ENCODE results near the gene CXCL9. TPM values are rescaled to one million over a fixed set of nuclear protein-coding genes. Genes with fewer than 3 reads are reported as not detected.
"Not testable (repeated sequence)": the region's sequence is repeated elsewhere in the genome, so short reads cannot be mapped to it uniquely, and the experiment has no call there.

CXCL9 gene
- total RNA-seq (not detected), polyA plus RNA-seq (10 to 100 TPM in 1 of 3 donors, 1 to 10 TPM in 1, not detected in 1; 4.9 to 56.9 TPM)

DNA sequence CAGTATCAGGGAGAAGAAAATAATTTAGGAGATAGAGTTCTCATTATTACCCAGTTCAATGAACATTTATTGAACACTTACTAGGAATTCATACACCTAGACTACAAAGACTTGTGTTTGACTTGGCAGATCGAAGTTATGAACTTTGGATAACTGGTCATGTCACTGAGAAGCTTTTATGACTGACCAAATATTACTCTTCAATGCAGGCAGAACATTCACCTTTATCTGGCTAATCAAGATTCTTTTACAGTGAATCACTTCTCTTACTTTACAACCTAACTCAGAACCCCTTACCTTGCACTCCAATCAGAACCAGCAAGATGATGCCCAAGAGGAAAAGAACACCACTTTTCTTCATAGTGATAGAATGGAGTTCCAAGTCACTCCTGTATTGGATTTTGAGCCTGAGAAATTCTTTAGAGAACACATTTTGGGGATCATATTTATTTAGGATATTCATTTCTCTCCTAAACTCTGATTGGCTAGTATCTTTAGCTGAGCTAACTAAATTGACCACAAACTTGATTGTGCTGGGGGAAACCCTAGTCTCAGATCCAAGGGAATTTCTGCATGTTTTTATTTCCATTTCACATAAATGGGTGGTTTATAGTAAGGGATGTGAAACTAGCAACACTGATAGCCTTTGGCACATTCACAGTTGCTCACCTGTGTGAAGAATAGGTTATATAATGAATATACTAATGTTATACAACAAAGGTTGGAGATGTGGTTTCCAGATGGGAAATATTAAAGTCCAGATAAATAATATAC lies at the start of gene CXCL9:
CXCL9 (minus strand) TSS at position 421 of the 774 bp plus-strand sequence; CDS start at position 361, 60 bp downstream.
- intact Hi-C loops (cut with DNase I) = no loop called here
- Histone ChIP-seq H3K36me3 (no peaks in the 10 kb centered on the region), H3K4me1 (peaks cover 0 to 10% (median 9%) of the 10 kb centered on the region in 4 donors), H3K4me3 (no peak within 1 kb of the TSS), H3K27me3 (no peaks in the 10 kb centered on the region), H3K9me3 (no peaks in the 10 kb centered on the region), H3K27ac (no peak within 1 kb of the TSS)
- 23 to 65% methylated on average over 1 of the region's 1 CpG for WGBS, 2 donors
- TF ChIP-seq, protein P1, sequence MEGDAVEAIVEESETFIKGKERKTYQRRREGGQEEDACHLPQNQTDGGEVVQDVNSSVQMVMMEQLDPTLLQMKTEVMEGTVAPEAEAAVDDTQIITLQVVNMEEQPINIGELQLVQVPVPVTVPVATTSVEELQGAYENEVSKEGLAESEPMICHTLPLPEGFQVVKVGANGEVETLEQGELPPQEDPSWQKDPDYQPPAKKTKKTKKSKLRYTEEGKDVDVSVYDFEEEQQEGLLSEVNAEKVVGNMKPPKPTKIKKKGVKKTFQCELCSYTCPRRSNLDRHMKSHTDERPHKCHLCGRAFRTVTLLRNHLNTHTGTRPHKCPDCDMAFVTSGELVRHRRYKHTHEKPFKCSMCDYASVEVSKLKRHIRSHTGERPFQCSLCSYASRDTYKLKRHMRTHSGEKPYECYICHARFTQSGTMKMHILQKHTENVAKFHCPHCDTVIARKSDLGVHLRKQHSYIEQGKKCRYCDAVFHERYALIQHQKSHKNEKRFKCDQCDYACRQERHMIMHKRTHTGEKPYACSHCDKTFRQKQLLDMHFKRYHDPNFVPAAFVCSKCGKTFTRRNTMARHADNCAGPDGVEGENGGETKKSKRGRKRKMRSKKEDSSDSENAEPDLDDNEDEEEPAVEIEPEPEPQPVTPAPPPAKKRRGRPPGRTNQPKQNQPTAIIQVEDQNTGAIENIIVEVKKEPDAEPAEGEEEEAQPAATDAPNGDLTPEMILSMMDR (IDR thresholded peaks at IDR 0.05) = no peak
- TF ChIP-seq EP300 (IDR thresholded peaks at IDR 0.05) (no peak), POLR2AphosphoS5 (IDR thresholded peaks at IDR 0.05) (no peak), POLR2A (IDR thresholded peaks at IDR 0.05) (no peak)
- DNase-seq = no peak

DNA sequence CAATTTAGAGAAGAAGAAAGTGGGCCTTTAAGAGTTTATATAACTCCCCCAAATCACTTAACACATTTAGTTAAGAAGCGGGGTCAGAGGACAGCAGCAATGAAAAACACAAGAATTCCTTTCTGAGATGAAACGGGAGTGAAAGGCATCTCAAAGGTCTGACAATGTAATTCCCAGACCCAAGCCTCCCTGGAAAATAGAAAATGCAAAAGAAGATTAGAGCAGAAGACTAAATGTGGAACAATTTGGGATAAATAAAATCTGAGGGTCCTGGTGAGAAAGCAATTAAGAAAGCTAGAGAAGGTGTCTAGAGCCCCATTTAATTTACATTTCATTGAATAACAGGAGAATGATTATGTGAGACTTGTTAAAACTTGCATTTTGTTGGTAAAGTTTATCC lies 48.1 kb upstream of the CXCL9 start:
- Histone ChIP-seq H3K27ac (no peak overlapping the region), H3K36me3 (no peaks in the 10 kb centered on the region), H3K4me1 (no peaks in the 10 kb centered on the region), H3K4me3 (no peak overlapping the region), H3K9me3 (no peaks in the 10 kb centered on the region), H3K27me3 (peaks cover 0 to 20% (median 0%) of the 10 kb centered on the region in 3 donors)
- TF ChIP-seq EP300 (IDR thresholded peaks at IDR 0.05) = no peak
- TF ChIP-seq, protein P1 (IDR thresholded peaks at IDR 0.05) = no peak
- no peak for TF ChIP-seq POLR2AphosphoS5 (IDR thresholded peaks at IDR 0.05)
- TF ChIP-seq POLR2A (IDR thresholded peaks at IDR 0.05) = no peak
- DNase-seq = no peak
- WGBS, 2 donors = 79 to 88% methylated on average over 2 of the region's 2 CpGs
- intact Hi-C loops (cut with DNase I) = no loop called here

DNA sequence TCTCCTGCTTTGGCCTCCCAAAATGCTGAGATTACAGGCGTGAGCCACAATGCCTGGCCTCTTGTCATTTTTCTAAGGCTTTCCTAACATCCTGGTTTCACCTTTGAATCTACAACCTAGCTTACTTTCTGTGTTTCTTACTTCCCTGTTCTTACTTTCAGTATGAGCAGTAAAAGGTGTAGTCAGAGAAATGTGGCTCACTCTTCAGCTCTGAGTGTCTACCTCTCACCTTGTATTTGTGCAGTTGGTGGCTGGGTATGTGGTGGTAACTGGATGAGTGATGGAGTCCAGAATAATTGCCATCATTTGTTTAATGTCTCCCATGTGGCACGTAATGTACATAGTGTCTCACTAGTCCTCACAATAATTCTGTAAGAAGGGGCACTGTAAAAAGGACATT lies 47.7 kb upstream of the CXCL9 start:
- WGBS, 2 donors = 35 to 48% methylated on average over 2 of the region's 2 CpGs
- Histone ChIP-seq H3K27me3 (peaks cover 0 to 20% (median 0%) of the 10 kb centered on the region in 3 donors), H3K27ac (no peak overlapping the region), H3K9me3 (no peaks in the 10 kb centered on the region), H3K4me3 (no peak overlapping the region), H3K36me3 (no peaks in the 10 kb centered on the region), H3K4me1 (no peaks in the 10 kb centered on the region)
- TF ChIP-seq, protein P1 (IDR thresholded peaks at IDR 0.05) = no peak
- TF ChIP-seq EP300 (IDR thresholded peaks at IDR 0.05) = no peak
- no peak for TF ChIP-seq POLR2AphosphoS5 (IDR thresholded peaks at IDR 0.05)
- no peak for TF ChIP-seq POLR2A (IDR thresholded peaks at IDR 0.05)
- DNase-seq = no peak
- intact Hi-C loops (cut with DNase I) = no loop called here

DNA sequence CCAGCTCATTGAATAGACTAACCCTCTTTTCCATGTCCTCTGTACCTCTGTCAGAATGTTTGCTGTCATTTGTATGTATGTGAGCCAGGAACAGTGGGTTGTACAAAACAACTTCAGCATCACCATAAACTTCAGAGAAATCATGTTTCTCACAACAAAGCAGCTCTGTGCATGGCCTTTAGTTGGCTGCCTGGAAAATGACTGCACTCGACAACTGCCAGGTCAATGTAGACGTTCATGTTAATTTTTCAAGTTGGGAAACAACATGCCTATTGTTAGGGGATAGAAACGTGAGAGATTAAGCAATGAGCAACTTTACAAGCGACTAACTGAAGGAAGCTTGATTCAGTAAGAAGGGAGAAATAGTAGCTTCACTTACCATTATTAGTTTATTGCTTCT lies 46.4 kb upstream of the CXCL9 start:
- TF ChIP-seq POLR2A (IDR thresholded peaks at IDR 0.05) (no peak), EP300 (IDR thresholded peaks at IDR 0.05) (no peak), POLR2AphosphoS5 (IDR thresholded peaks at IDR 0.05) (no peak)
- TF ChIP-seq, protein P1 (IDR thresholded peaks at IDR 0.05) = no peak
- Histone ChIP-seq H3K4me1 (no peaks in the 10 kb centered on the region), H3K4me3 (no peak overlapping the region), H3K27ac (no peak overlapping the region), H3K9me3 (no peaks in the 10 kb centered on the region), H3K27me3 (peaks cover 0 to 20% (median 0%) of the 10 kb centered on the region in 3 donors), H3K36me3 (no peaks in the 10 kb centered on the region)
- WGBS, 2 donors = 12 to 35% methylated on average over 4 of the region's 4 CpGs
- intact Hi-C loops (cut with DNase I) = no loop called here
- no peak for DNase-seq

DNA sequence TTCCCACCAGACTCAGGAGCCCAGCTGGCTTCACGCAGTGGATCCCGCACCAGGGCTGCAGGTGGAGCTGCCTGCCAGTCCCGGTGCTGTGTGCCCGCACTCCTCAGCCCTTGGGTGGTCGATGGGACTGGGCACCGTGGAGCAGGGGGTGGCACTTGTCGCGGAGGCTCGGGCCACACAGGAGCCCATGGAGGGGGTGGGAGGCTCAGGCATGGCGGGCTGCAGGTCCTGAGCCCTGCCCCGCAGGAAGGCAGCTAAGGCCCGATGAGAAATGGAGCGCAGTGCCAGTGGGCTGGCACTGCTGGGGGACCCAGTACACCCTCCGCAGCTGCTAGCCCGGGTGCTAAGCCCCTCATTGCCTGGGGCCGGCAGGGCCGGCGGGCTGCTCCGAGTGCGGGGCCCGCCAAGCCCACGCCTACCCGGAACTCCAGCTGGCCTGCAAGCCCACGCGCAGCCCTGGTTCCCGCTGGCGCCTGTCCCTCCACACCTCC lies 43.3 kb upstream of the CXCL9 start:
- DNase-seq; H3K9me3 ChIP-seq; H3K36me3 ChIP-seq; H3K4me3 ChIP-seq; H3K27ac ChIP-seq; H3K4me1 ChIP-seq; intact Hi-C loops (cut with DNase I): not testable (repeated sequence)
- H3K27me3 ChIP-seq = peaks cover 0 to 13% (median 0%) of the 10 kb centered on the region in 3 donors
- 84 to 94% methylated on average over 27 of the region's 27 CpGs for WGBS, 2 donors

GRCh38 chr4:76049860-76050416 lies 42.6 kb upstream of the CXCL9 start:
- H3K4me3 ChIP-seq; H3K4me1 ChIP-seq; intact Hi-C loops (cut with DNase I); H3K9me3 ChIP-seq; H3K27ac ChIP-seq; H3K27me3 ChIP-seq; DNase-seq; H3K36me3 ChIP-seq: not testable (repeated sequence)
- 88 to 90% methylated on average over 17 of the region's 17 CpGs for WGBS, 2 donors

DNA sequence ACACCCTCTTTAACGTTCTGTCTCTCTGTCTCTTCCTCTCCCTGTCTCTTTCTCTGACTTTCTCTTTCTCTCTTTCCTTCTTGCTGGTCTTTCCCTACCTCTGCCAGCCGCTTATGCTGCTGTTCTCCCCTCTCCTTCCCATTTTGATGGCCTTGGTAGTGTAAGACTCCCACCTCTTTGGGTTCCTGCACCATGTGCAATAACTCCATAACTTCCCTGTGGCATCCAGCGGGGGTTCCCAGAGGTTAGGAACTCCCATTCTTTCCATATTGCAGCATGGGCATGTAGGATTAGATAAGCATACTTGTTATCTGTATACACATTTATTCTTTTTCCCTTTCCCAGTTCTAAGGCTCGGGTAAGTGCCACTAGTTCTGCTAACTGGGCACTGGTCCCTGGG lies 37.4 kb upstream of the CXCL9 start:
- H3K27ac ChIP-seq; intact Hi-C loops (cut with DNase I); H3K27me3 ChIP-seq; H3K4me3 ChIP-seq; H3K9me3 ChIP-seq; H3K36me3 ChIP-seq; DNase-seq; H3K4me1 ChIP-seq: not testable (repeated sequence)
- WGBS, 2 donors = 89 to 92% methylated on average over 4 of the region's 4 CpGs

- H3K4me1 ChIP-seq; H3K27me3 ChIP-seq; H3K36me3 ChIP-seq; H3K4me3 ChIP-seq; DNase-seq; H3K9me3 ChIP-seq; intact Hi-C loops (cut with DNase I); H3K27ac ChIP-seq: not testable (repeated sequence)
- 96 to 97% methylated on average over 16 to 18 of the region's 18 CpGs for WGBS, 2 donors
Observed at GRCh38 chr4:76043306-76043705, 36.0 kb upstream of the CXCL9 start.
